Measurements from ENCODE around the gene NOSTRIN. TPM values are rescaled to one million over a fixed set of nuclear protein-coding genes. Genes with fewer than 3 reads are reported as not detected.

Gene NOSTRIN
- total and polyA plus RNA-seq, 8 donors: 14.4 to 67.3 (median 25.9) TPM

GRCh38 chr2:168814046-168814445 is 11.6 kb downstream of the NOSTRIN start:
- Histone ChIP-seq H3K27ac (peak overlapping the region; percentile 13 to 55 (median 36)), H3K9me3 (no peaks in the 10 kb centered on the region), H3K4me1 (peaks cover 0 to 28% (median 25%) of the 10 kb centered on the region in 3 donors), H3K4me3 (no peak overlapping the region), H3K36me3 (no peaks in the 10 kb centered on the region), H3K27me3 (no peaks in the 10 kb centered on the region)
- TF ChIP-seq, protein P1, sequence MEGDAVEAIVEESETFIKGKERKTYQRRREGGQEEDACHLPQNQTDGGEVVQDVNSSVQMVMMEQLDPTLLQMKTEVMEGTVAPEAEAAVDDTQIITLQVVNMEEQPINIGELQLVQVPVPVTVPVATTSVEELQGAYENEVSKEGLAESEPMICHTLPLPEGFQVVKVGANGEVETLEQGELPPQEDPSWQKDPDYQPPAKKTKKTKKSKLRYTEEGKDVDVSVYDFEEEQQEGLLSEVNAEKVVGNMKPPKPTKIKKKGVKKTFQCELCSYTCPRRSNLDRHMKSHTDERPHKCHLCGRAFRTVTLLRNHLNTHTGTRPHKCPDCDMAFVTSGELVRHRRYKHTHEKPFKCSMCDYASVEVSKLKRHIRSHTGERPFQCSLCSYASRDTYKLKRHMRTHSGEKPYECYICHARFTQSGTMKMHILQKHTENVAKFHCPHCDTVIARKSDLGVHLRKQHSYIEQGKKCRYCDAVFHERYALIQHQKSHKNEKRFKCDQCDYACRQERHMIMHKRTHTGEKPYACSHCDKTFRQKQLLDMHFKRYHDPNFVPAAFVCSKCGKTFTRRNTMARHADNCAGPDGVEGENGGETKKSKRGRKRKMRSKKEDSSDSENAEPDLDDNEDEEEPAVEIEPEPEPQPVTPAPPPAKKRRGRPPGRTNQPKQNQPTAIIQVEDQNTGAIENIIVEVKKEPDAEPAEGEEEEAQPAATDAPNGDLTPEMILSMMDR (IDR thresholded peaks at IDR 0.05): no peak
- intact Hi-C loops (cut with DNase I): no loop called here
- DNase-seq (no peak), ATAC-seq (peak in 1 of 4 donors; percentile 36), FAIRE-seq (no peak)
- WGBS, 2 donors: 80 to 91% methylated on average over 2 of the region's 2 CpGs

DNA sequence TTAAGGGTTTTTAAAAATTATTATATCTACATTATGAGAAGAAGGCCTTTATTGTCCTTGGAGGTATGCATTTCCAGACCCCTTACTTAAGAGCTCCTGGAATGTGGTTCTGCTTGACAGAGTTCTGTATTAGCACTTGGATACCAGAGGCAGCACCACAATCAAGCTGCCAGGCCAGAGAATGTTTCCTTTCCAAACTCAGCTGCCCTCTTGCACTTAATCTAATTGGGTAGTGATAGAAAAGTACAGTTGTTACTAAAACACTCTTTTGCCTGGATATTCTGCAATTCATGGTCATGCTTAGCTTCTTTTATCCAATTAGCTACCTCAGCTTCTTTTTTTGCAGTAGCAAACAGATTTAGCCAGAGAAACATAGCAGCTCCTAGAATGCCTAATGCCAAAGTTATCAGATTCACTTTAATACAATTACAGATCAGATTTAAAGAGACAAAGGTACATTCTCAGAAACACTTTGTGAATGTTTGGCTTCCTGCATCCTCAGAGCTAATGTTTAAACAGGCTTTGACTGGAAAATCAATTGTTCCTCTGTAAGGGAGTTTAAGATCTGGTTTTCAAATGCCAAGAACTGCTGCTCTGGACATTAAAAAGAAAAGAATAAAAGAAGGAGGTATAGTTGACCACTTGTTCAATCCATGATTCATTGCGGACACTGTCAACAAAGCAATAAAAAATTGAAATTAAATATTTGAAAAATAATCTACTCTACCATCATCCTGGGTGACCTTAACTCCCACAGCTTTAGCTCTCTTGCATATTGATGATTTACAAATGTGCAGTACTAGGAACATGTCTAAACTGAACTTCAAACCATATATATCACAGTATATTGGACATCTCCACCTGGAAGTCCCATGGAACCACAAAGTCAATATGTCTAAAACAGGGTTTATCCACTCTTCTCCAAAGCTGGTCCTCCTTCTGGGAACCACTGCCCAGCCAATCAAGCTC is 12.8 kb downstream of the NOSTRIN start:
- Histone ChIP-seq H3K27ac (peak overlapping the region in 3 of 4 donors; percentile 33 to 55 (median 39)), H3K4me1 (peaks cover 0 to 25% (median 21%) of the 10 kb centered on the region in 3 donors), H3K9me3 (no peaks in the 10 kb centered on the region), H3K4me3 (no peak overlapping the region), H3K27me3 (no peaks in the 10 kb centered on the region), H3K36me3 (no peaks in the 10 kb centered on the region)
- no peak for DNase-seq
- peak; percentile 36 to 83 (median 77) for ATAC-seq
- TF ChIP-seq, protein P1 (IDR thresholded peaks at IDR 0.05): no peak
- intact Hi-C loops (cut with DNase I): no loop called here
- 17 to 29% methylated on average over 1 of the region's 1 CpG for WGBS, 2 donors
- FAIRE-seq: no peak

DNA sequence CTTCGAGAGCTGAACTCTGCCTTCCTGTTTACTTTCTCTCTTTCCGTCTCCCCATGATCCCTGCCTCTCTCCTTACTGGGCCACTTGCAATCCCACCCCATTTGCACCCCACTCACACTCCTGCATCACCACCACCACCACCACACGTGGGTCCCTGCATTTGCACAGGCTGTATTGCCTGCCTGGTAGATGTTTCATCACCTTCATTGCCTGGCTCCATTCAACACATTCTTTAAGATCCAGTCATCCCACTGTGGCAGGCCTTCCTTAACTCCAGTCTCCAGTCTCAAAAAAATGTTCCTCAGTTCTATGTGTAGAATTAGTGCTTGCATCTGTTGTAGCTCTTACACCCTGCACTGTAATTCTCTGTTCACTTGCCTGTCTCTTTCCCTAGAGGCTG is 13.9 kb downstream of the NOSTRIN start:
- DNase-seq (no peak), ATAC-seq (peak in 1 of 4 donors; percentile 14), FAIRE-seq (no peak)
- peaks cover 0 to 6% (median 0%) of the 10 kb centered on the region in 3 donors for H3K36me3 ChIP-seq
- no peaks in the 10 kb centered on the region for H3K27me3 ChIP-seq
- H3K4me1 ChIP-seq: peaks cover 0 to 25% (median 21%) of the 10 kb centered on the region in 3 donors
- WGBS, 2 donors: 87 to 95% methylated on average over 3 of the region's 3 CpGs
- H3K4me3 ChIP-seq: no peak overlapping the region
- TF ChIP-seq, protein P1 (IDR thresholded peaks at IDR 0.05): no peak
- H3K27ac ChIP-seq: peak overlapping the region in 2 of 4 donors; percentile 39 to 55
- no peaks in the 10 kb centered on the region for H3K9me3 ChIP-seq
- intact Hi-C loops (cut with DNase I): no loop called here

- TF ChIP-seq, protein P1 (IDR thresholded peaks at IDR 0.05): no peak
- WGBS, 2 donors: 75 to 80% methylated on average over 10 of the region's 10 CpGs
- no peak for FAIRE-seq
These were observed 16.7 kb downstream of the NOSTRIN start for GRCh38 chr2:168819050-168819715.

More at GRCh38 chr2:168819050-168819715, 16.7 kb downstream of the NOSTRIN start:
- ATAC-seq: no peak
- no peak for DNase-seq
- intact Hi-C loops (cut with DNase I): no loop called here
- H3K9me3 ChIP-seq: no peaks in the 10 kb centered on the region
- H3K4me3 ChIP-seq: no peak overlapping the region
- H3K4me1 ChIP-seq: peaks cover 0 to 18% (median 5%) of the 10 kb centered on the region in 3 donors
- H3K27ac ChIP-seq: no peak overlapping the region
- H3K27me3 ChIP-seq: no peaks in the 10 kb centered on the region
- peaks cover 0 to 6% (median 0%) of the 10 kb centered on the region in 3 donors for H3K36me3 ChIP-seq

Measured in pancreas (tissue), 10 donors.